Left ventricle myocardium inferior (tissue), 1 donor: ENCODE measurements around the gene MAP3K4. TPM values are rescaled to one million over a fixed set of nuclear protein-coding genes. Genes with fewer than 3 reads are reported as not detected.

Experiments
- DNase-seq: peaks from one replicate; pipeline ENCODE4 v3.0.0-alpha.2; 2020
- H3K27ac ChIP-seq: fragments of 200-600 bp; replicated peaks from 2 replicates; pipeline ENCODE4 v1.8.0; 2021
- H3K27me3 ChIP-seq: fragments of 200-600 bp; 2 replicates; pipeline ENCODE4 v1.8.0; 2021; ENCODE audit warnings: low read depth
- H3K36me3 ChIP-seq: fragments of 200-600 bp; 2 replicates; pipeline ENCODE4 v1.8.0; 2021
- H3K4me1 ChIP-seq: fragments of 200-600 bp; 2 replicates; pipeline ENCODE4 v1.8.0; 2021
- H3K4me3 ChIP-seq: fragments of 200-600 bp; 2 replicates; pipeline ENCODE4 v1.8.0; 2021; ENCODE audit warnings: mild to moderate bottlenecking, moderate library complexity
- H3K9me3 ChIP-seq: fragments of 200-600 bp; replicated peaks from 2 replicates; pipeline ENCODE4 v1.8.0; 2021
- intact Hi-C: fragments of 100-400 bp; cut with micrococcal nuclease; formaldehyde crosslinking; loops from one replicate; pipeline ENCODE4 v1.11.0; 2022
- total RNA-seq: library from RNA; stranded (reverse); fragmentation: NEBNext Ultra II Directional; extraction: Animal tissue kit (Norgen Biotek cat#: 25700); gene quantifications from one replicate; pipeline ENCODE4 v1.2.1, GENCODE V29; 2021
- TF ChIP-seq, protein P1 (sequence below): fragments of 200-600 bp; IDR thresholded peaks from 2 replicates; pipeline ENCODE4 v1.8.0; 2021; ENCODE audit warnings: antibody characterized with exemption, mild to moderate bottlenecking, borderline replicate concordance
- donor health status: DM: no; HTN: yes; CAD: no; lungs with severe emphysema.

MAP3K4 gene
- total RNA-seq, 1 donor from 2014 or later, result 37.1 TPM

GRCh38 chr6:161057103-161058091 is 65.8 kb downstream of the MAP3K4 start:
- peaks cover 10% of the 10 kb centered on the region for H3K4me1 ChIP-seq
- peaks cover 6% of the 10 kb centered on the region for H3K9me3 ChIP-seq
- intact Hi-C loops, result no loop called here
- DNase-seq, result no peak
- TF ChIP-seq, protein P1, sequence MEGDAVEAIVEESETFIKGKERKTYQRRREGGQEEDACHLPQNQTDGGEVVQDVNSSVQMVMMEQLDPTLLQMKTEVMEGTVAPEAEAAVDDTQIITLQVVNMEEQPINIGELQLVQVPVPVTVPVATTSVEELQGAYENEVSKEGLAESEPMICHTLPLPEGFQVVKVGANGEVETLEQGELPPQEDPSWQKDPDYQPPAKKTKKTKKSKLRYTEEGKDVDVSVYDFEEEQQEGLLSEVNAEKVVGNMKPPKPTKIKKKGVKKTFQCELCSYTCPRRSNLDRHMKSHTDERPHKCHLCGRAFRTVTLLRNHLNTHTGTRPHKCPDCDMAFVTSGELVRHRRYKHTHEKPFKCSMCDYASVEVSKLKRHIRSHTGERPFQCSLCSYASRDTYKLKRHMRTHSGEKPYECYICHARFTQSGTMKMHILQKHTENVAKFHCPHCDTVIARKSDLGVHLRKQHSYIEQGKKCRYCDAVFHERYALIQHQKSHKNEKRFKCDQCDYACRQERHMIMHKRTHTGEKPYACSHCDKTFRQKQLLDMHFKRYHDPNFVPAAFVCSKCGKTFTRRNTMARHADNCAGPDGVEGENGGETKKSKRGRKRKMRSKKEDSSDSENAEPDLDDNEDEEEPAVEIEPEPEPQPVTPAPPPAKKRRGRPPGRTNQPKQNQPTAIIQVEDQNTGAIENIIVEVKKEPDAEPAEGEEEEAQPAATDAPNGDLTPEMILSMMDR, result no peak
- no peak overlapping the region for H3K27ac ChIP-seq
- no peak overlapping the region for H3K4me3 ChIP-seq
- H3K36me3 ChIP-seq, result no peaks in the 10 kb centered on the region
- no peaks in the 10 kb centered on the region for H3K27me3 ChIP-seq

DNA sequence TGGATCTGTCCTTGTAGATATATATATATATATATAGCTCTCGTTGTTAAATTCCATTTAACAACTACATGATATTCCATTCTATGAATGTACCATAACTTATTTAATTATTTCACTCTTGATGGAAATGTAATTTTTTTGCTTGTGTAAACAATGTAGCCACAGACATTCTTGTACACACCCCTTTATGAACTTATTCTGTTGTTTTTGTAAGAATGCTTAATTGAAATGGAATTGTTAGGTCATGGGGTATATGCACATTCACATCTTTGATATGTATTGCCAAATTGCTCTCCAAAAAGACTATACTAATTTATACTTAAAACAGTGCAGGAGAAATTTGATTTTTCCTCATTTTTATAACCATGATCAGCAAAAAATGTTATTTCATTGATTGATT is 67.2 kb downstream of the MAP3K4 start:
- no peak overlapping the region for H3K27ac ChIP-seq
- H3K4me3 ChIP-seq, result no peak overlapping the region
- H3K4me1 ChIP-seq, result peaks cover 17% of the 10 kb centered on the region
- H3K9me3 ChIP-seq, result peaks cover 6% of the 10 kb centered on the region
- DNase-seq, result no peak
- TF ChIP-seq, protein P1, result no peak
- intact Hi-C loops, result no loop called here
- no peaks in the 10 kb centered on the region for H3K36me3 ChIP-seq
- H3K27me3 ChIP-seq, result no peaks in the 10 kb centered on the region

- peaks cover 17% of the 10 kb centered on the region for H3K4me1 ChIP-seq
- no peaks in the 10 kb centered on the region for H3K27me3 ChIP-seq
- intact Hi-C loops, result no loop called here
- TF ChIP-seq, protein P1, result no peak
- H3K9me3 ChIP-seq, result peaks cover 6% of the 10 kb centered on the region
- no peak overlapping the region for H3K4me3 ChIP-seq
- H3K36me3 ChIP-seq, result no peaks in the 10 kb centered on the region
- H3K27ac ChIP-seq, result no peak overlapping the region
- no peak for DNase-seq
Observed at GRCh38 chr6:161061576-161061975, 70.0 kb downstream of the MAP3K4 start.

- Histone ChIP-seq H3K4me1 (peaks cover 30% of the 10 kb centered on the region), H3K9me3 (peaks cover 6% of the 10 kb centered on the region), H3K27me3 (no peaks in the 10 kb centered on the region), H3K36me3 (no peaks in the 10 kb centered on the region), H3K27ac (no peak overlapping the region), H3K4me3 (no peak overlapping the region)
- no peak for DNase-seq
- TF ChIP-seq, protein P1, result no peak
- intact Hi-C loops, result no loop called here
Observed at GRCh38 chr6:161064915-161065314, 73.3 kb downstream of the MAP3K4 start.

DNA sequence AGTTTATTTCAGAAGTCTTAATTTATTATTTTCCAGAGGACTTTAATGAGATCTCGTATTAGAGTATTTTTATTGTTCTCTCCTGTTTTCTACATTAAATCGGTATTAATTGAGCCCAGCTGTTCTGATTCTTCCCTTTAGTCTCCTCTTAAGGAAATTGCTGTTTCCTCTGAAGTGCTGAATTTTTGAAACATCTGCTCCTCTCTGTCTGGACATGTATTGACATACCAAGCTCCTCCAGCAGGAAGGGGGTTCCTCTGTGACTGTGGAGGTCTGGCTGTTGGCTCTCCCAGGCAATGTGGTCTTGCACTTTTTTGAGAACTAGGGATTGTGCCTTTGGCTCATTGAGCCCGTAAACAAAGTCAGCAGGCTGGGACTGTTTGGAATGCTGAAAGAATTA is 74.9 kb downstream of the MAP3K4 start:
- Histone ChIP-seq H3K4me1 (peaks cover 30% of the 10 kb centered on the region), H3K27ac (no peak overlapping the region), H3K27me3 (no peaks in the 10 kb centered on the region), H3K9me3 (peaks cover 2% of the 10 kb centered on the region), H3K36me3 (peaks cover 5% of the 10 kb centered on the region), H3K4me3 (no peak overlapping the region)
- intact Hi-C loops, result no loop called here
- TF ChIP-seq, protein P1, result no peak
- no peak for DNase-seq
